AG04450 (cell line): ENCODE measurements around the gene KAT6B. TPM values are rescaled to one million over a fixed set of nuclear protein-coding genes. Genes with fewer than 3 reads are reported as not detected.

ENCODE experiments used
- CTCF ChIA-PET: fragments of 300-600, 350-600 bp; formaldehyde crosslinking; extraction: SDS; loops from one replicate; lab custom pipeline; 2022; ENCODE audit warnings: antibody characterized with exemption, inconsistent platforms; lab: Charles Lee
- POLR2A ChIA-PET: fragments of 350-600 bp; formaldehyde crosslinking; extraction: SDS; loops from one replicate; lab custom pipeline; 2021; ENCODE audit warnings: antibody characterized with exemption, inconsistent platforms; lab: Yijun Ruan, JAX
- DNase-seq: peaks from one replicate; pipeline ENCODE4 v3.0.0-alpha.2; 2011; ENCODE audit warnings: low read depth, low spot score
- H3K27ac ChIP-seq: one replicate; pipeline ENCODE4 v1.5.1; 2012; ENCODE audit warnings: low read depth, low read length, control low read depth
- H3K27me3 ChIP-seq: one replicate; pipeline ENCODE4 v1.6.0; 2012; ENCODE audit warnings: low read length; ENCODE audit not compliant: control insufficient read depth, insufficient read depth
- H3K4me3 ChIP-seq: 2 replicates; pipeline ENCODE4 v1.5.1; 2011; ENCODE audit warnings: mild to moderate bottlenecking, low read depth, low read length, control low read depth
- H3K9me3 ChIP-seq: 2 replicates; pipeline ENCODE4 v1.5.1; 2012; ENCODE audit warnings: low read length; ENCODE audit not compliant: control insufficient read depth, insufficient read depth
- polyA plus RNA-seq: library from polyadenylated mRNA; depleted of rRNA; stranded (reverse); fragments of >200 nt; gene quantifications from 2 replicates; pipeline ENCODE4 v1.2.3, GENCODE V29; 2011
- TF ChIP-seq, protein P1 (sequence below): IDR thresholded peaks from 2 replicates; pipeline ENCODE4 v1.5.1; 2011; ENCODE audit warnings: low read depth, low read length, control low read depth, inconsistent platforms

The KAT6B gene
- polyA plus RNA-seq, 1 experiment: 10.4 TPM

GRCh38 chr10:75034131-75034512 is 207.7 kb downstream of the KAT6B start:
- POLR2A ChIA-PET: no interaction called here
- CTCF ChIA-PET: no interaction called here
- TF ChIP-seq, protein P1, sequence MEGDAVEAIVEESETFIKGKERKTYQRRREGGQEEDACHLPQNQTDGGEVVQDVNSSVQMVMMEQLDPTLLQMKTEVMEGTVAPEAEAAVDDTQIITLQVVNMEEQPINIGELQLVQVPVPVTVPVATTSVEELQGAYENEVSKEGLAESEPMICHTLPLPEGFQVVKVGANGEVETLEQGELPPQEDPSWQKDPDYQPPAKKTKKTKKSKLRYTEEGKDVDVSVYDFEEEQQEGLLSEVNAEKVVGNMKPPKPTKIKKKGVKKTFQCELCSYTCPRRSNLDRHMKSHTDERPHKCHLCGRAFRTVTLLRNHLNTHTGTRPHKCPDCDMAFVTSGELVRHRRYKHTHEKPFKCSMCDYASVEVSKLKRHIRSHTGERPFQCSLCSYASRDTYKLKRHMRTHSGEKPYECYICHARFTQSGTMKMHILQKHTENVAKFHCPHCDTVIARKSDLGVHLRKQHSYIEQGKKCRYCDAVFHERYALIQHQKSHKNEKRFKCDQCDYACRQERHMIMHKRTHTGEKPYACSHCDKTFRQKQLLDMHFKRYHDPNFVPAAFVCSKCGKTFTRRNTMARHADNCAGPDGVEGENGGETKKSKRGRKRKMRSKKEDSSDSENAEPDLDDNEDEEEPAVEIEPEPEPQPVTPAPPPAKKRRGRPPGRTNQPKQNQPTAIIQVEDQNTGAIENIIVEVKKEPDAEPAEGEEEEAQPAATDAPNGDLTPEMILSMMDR: no peak
- Histone ChIP-seq H3K9me3 (no peaks in the 10 kb centered on the region), H3K27me3 (no peaks in the 10 kb centered on the region), H3K27ac (no peak overlapping the region), H3K4me3 (no peak overlapping the region)
- no peak for DNase-seq

GRCh38 chr10:75034714-75035258 is 208.4 kb downstream of the KAT6B start:
- no peaks in the 10 kb centered on the region for H3K9me3 ChIP-seq
- no peaks in the 10 kb centered on the region for H3K27me3 ChIP-seq
- no peak for DNase-seq
- H3K4me3 ChIP-seq: no peak overlapping the region
- ChIA-PET POLR2A (no interaction called here), CTCF (no interaction called here)
- H3K27ac ChIP-seq: no peak overlapping the region
- TF ChIP-seq, protein P1: no peak

DNA sequence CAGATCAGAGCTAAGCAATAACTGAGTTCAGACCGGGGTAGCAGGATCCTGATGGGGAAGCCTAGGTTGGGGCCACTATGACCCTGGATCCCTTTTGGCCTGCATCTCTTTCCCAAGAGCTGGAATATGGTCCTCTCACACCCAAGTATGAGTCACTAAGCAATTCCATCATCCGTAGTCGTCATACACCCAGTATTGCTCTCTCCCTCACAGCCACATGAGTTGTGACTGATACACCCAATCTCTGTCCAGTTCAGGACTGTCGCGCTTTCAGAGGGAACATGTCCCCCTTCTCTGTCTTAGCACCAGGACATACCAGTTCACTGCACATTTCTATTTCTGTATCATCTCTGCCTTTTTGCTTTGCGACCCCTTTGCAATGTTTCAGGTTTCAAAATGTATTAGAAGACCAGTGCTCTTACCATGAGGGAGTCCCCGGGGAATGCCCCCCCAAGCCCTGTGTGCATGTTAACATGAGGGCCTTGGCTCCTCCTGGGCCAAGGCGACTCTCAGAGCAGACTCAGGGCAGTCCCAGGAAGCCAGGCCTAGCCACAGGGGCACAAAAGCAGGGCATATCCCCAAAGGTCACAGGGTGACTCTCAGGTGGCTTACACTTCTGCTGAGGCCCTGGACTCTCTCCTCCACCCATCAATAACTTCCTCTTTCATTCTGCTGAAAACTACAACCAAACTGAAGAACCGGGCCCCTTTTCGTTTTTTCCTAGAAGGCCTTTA is 209.7 kb downstream of the KAT6B start:
- DNase-seq: no peak
- Histone ChIP-seq H3K27ac (no peak overlapping the region), H3K27me3 (no peaks in the 10 kb centered on the region), H3K9me3 (no peaks in the 10 kb centered on the region), H3K4me3 (no peak overlapping the region)
- TF ChIP-seq, protein P1: no peak
- ChIA-PET POLR2A (no interaction called here), CTCF (no interaction called here)

DNA sequence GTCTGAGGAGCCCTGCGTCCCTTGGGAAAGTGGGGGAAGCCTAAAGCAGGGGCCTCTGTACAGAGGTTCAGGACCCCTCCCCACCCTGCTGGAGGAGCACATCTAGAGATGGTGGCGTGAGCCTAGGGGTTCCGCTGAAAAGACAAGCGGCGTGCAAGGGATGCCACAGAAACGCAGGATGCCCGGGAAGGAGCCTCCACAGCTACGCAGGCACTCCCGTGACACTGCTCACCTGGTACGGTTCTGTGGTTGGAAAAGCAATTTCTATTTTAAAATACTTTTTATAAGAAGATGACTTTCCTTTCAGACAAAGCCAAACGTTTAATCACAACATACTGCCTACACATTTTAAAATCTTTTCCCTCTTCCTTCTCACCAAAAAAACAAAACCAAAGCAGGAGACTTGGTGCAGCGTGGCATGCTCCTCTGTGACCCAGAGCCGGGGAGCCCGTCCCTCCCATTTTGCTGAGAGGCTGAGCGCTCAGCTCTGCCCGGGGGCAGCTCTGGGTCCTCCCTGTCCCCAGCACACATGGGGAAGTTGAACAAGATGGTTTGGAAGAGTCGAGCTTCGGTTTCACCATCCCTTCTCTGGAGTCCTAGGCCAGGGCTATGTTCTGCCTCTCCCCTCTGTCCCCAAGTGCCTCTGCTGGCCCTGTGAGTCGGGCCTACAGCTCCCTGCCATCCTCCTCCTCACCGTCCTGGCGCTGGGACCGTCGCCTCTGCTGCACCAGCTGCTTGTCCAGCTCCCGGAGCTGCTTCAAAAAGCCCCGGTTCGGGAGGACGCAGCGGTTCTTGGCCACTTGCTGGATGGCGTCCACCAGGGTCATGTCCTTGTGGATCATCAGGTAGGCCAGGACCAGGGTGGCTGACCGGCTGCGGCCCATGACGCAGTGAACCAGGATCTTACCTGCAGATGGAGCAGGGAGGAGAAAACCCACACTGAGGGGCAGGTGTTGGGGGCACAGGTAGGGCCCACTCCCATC is 211.1 kb downstream of the KAT6B start:
- Histone ChIP-seq H3K4me3 (no peak overlapping the region), H3K27ac (peak overlapping the region; percentile 68), H3K27me3 (no peaks in the 10 kb centered on the region), H3K9me3 (no peaks in the 10 kb centered on the region)
- TF ChIP-seq, protein P1: no peak
- no peak for DNase-seq
- POLR2A ChIA-PET: no interaction called here
- CTCF ChIA-PET: interaction anchor here (1.1 kb wide), 1 partner anchor 10 kb away, joined by 5 read pairs; no protein-coding TSS in a partner anchor
